OCI-LY1 (cell line): ENCODE data around the gene CTNNA2.

Experiments used
- CTCF ChIP-seq: fragments of 200-600 bp; sonication (generic), shearing (Covaris generic); IDR thresholded peaks from 2 replicates; pipeline ENCODE4 v1.5.1; 2017; ENCODE audit warnings: mild to moderate bottlenecking, antibody characterized with exemption, low read length, moderate library complexity, mixed read lengths
- EZH2 ChIP-seq: fragments of 200-600 bp; sonication (generic), shearing (Covaris generic); IDR thresholded peaks from 2 replicates; pipeline ENCODE4 v1.8.0; 2017; ENCODE audit warnings: borderline replicate concordance, mixed run types, mild to moderate bottlenecking, antibody characterized with exemption, low read length, moderate library complexity, mixed read lengths

DNA sequence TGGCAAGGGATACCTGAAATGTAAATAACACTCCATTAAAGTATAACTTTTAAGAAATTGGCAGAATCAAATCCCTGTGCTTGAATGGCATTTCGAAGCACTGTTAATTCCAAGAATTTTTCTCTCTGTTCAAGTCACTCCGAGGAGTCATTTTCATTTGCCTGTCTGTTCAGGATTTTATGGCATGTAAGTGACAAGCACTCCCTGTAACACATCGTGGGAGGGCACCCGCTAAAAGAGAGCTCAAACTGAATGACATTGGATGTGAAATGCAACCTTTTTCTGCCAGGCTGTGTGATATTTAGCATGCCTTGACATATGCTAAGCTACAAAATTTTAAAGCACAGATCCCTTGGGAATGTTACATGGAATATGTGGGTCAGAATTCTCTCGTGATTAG, 452.1 kb downstream of the CTNNA2 start:
- no peak for TF ChIP-seq EZH2
- no peak for TF ChIP-seq CTCF
